ENCODE measurements around the gene GPR84.

Gene GPR84

DNA sequence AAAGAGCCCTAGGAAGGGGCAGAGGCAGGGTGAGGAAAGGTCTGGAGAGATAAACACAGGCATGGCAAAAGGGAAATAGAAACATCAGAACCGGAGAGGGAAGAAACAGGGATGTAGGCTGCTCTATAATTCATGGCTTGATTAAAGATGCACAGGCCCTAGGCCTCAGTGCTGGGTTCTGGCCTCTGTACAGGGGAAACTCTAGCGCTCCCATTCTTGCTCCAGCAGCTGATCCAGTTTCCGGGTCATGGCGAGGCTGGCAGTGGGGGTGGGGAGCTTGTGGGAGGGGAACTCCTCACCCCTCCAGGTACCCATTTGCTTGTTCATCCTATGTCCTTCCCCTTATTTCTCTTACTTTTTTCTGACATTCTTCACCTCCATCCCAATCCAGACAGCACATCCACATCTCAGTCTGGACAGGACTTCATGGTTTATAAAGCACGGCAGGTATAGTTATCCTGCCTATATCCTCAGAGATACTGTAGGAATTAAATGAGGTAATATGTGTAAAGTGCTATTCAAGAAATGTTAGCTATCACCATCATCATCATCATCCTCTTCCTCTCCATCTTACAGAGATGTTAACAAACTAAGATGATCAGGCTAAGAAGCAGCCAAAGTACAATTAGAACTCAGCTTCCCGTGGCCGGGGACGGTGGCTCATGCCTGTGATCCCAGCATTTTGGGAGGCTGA lies 8.0 kb upstream of the GPR84 start:
- TF ChIP-seq EZH2 (optimal IDR thresholded peaks at IDR 0.05; ENCODE audit: low read depth, low read length) (no peak), EZH2phosphoT487 (IDR thresholded peaks at IDR 0.05; ENCODE audit: low read length) (no peak)
- no peak overlapping the region for H3K4me2 ChIP-seq (ENCODE audit: low read depth, low read length)
- no peak for DNase-seq
- no peak overlapping the region for H3K4me3 ChIP-seq (ENCODE audit: low read length)
- H3F3A ChIP-seq (ENCODE audit: insufficient read depth, low read length): no peaks in the 10 kb centered on the region
- no peak overlapping the region for H3K9ac ChIP-seq (ENCODE audit: low read length)
- no peak overlapping the region for H2AFZ ChIP-seq (ENCODE audit: low read length)
- no peaks in the 10 kb centered on the region for H3K36me3 ChIP-seq (replicated peaks; ENCODE audit: insufficient read depth, low read length)
- H3K4me1 ChIP-seq (ENCODE audit: low read length): no peaks in the 10 kb centered on the region
- H3K27me3 ChIP-seq (replicated peaks; ENCODE audit: insufficient read depth, low read length): peaks cover 62% of the 10 kb centered on the region
- no peaks in the 10 kb centered on the region for H3K79me2 ChIP-seq (ENCODE audit: low read length)
- H4K20me1 ChIP-seq (ENCODE audit: insufficient read depth, low read length): no peaks in the 10 kb centered on the region
- H3K27ac ChIP-seq (ENCODE audit: low read length): no peak overlapping the region
- H3K9me2 ChIP-seq (replicated peaks; ENCODE audit: insufficient read depth, low read length): no peaks in the 10 kb centered on the region
- no peaks in the 10 kb centered on the region for H3K9me3 ChIP-seq (replicated peaks; ENCODE audit: insufficient read depth, low read length)

- H3K27ac ChIP-seq (ENCODE audit: low read length): no peak overlapping the region
- H3K4me3 ChIP-seq (ENCODE audit: low read length): no peak overlapping the region
- H3F3A ChIP-seq (ENCODE audit: insufficient read depth, low read length): no peaks in the 10 kb centered on the region
- H3K4me2 ChIP-seq (ENCODE audit: low read depth, low read length): no peak overlapping the region
- no peaks in the 10 kb centered on the region for H3K9me2 ChIP-seq (replicated peaks; ENCODE audit: insufficient read depth, low read length)
- TF ChIP-seq, protein P1, sequence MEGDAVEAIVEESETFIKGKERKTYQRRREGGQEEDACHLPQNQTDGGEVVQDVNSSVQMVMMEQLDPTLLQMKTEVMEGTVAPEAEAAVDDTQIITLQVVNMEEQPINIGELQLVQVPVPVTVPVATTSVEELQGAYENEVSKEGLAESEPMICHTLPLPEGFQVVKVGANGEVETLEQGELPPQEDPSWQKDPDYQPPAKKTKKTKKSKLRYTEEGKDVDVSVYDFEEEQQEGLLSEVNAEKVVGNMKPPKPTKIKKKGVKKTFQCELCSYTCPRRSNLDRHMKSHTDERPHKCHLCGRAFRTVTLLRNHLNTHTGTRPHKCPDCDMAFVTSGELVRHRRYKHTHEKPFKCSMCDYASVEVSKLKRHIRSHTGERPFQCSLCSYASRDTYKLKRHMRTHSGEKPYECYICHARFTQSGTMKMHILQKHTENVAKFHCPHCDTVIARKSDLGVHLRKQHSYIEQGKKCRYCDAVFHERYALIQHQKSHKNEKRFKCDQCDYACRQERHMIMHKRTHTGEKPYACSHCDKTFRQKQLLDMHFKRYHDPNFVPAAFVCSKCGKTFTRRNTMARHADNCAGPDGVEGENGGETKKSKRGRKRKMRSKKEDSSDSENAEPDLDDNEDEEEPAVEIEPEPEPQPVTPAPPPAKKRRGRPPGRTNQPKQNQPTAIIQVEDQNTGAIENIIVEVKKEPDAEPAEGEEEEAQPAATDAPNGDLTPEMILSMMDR (IDR thresholded peaks at IDR 0.05; ENCODE audit: low read length): no peak
- TF ChIP-seq EZH2phosphoT487 (IDR thresholded peaks at IDR 0.05; ENCODE audit: low read length) (no peak), EZH2 (optimal IDR thresholded peaks at IDR 0.05; ENCODE audit: low read depth, low read length) (no peak)
- H3K36me3 ChIP-seq (replicated peaks; ENCODE audit: insufficient read depth, low read length): no peaks in the 10 kb centered on the region
- DNase-seq: no peak
- no peak overlapping the region for H3K9ac ChIP-seq (ENCODE audit: low read length)
- no peaks in the 10 kb centered on the region for H3K9me3 ChIP-seq (replicated peaks; ENCODE audit: insufficient read depth, low read length)
- peaks cover 61% of the 10 kb centered on the region for H3K27me3 ChIP-seq (replicated peaks; ENCODE audit: insufficient read depth, low read length)
- no peak overlapping the region for H2AFZ ChIP-seq (ENCODE audit: low read length)
- H3K4me1 ChIP-seq (ENCODE audit: low read length): no peaks in the 10 kb centered on the region
- no peaks in the 10 kb centered on the region for H4K20me1 ChIP-seq (ENCODE audit: insufficient read depth, low read length)
- H3K79me2 ChIP-seq (ENCODE audit: low read length): no peaks in the 10 kb centered on the region
Observed at GRCh38 chr12:54371328-54372112, 7.2 kb upstream of the GPR84 start.

DNA sequence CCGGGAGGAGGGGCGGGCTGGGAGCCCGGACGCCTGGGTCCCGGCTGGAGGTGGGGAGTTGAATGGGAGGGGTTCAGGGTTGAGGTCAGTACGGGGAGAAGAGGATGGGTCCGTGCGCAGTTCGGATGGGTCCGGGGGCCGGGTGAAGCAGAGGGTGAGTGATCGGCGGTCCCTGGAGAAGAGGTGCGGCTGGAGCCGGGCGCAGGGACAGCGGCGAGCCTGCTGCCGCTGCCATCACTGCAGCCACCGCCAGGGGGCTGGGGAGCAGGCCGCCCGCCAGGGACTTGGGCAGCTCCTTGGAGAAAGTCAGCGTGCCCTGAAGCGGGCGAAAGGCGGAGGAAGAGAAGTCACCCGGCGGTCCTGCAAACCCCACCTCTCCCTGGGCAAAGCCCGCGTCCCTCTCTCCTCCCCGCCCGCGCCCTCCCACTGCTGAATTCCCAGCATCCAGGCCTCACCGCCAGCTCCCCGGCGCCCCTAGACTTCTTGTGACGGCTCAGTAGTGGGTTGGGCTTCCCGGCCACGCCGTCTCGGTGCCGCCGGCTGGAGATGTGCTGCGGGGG lies 6.0 kb upstream of the GPR84 start:
- Histone ChIP-seq H3K9me3 (replicated peaks; ENCODE audit: insufficient read depth, low read length) (no peaks in the 10 kb centered on the region), H2AFZ (ENCODE audit: low read length) (no peak overlapping the region), H3K27ac (ENCODE audit: low read length) (no peak overlapping the region), H3K4me1 (ENCODE audit: low read length) (no peaks in the 10 kb centered on the region), H4K20me1 (ENCODE audit: insufficient read depth, low read length) (no peaks in the 10 kb centered on the region), H3K4me3 (ENCODE audit: low read length) (no peak overlapping the region), H3K36me3 (replicated peaks; ENCODE audit: insufficient read depth, low read length) (no peaks in the 10 kb centered on the region), H3K9me2 (replicated peaks; ENCODE audit: insufficient read depth, low read length) (no peaks in the 10 kb centered on the region), H3K4me2 (ENCODE audit: low read depth, low read length) (no peak overlapping the region), H3K9ac (ENCODE audit: low read length) (no peak overlapping the region), H3K27me3 (replicated peaks; ENCODE audit: insufficient read depth, low read length) (peaks cover 64% of the 10 kb centered on the region), H3K79me2 (ENCODE audit: low read length) (no peaks in the 10 kb centered on the region), H3F3A (ENCODE audit: insufficient read depth, low read length) (no peaks in the 10 kb centered on the region)
- no peak for DNase-seq
- TF ChIP-seq EZH2 (optimal IDR thresholded peaks at IDR 0.05; ENCODE audit: low read depth, low read length) (no peak), EZH2phosphoT487 (IDR thresholded peaks at IDR 0.05; ENCODE audit: low read length) (no peak)
- TF ChIP-seq, protein P1 (IDR thresholded peaks at IDR 0.05; ENCODE audit: low read length): peak; percentile 44

All from MM.1S (cell line).